GM21825 (cell line): ENCODE results near the gene IL12RB1.
"Not testable (repeated sequence)": the region's sequence is repeated elsewhere in the genome, so short reads cannot be mapped to it uniquely, and the experiment has no call there.

ENCODE experiments used
- ATAC-seq: cut with Tn5 transposase; IDR thresholded peaks from one replicate; pipeline ENCODE4 v1.9.1; 2021; ENCODE audit warnings: mild to moderate bottlenecking, moderate library complexity; ENCODE audit not compliant: unreplicated experiment

IL12RB1 gene

GRCh38 chr19:18090545-18091216, 3.9 kb upstream of the IL12RB1 start:
- no peak for ATAC-seq

- ATAC-seq: no peak
These were observed 3.0 kb upstream of the IL12RB1 start for GRCh38 chr19:18089726-18090125.

- ATAC-seq: not testable (repeated sequence)
These were observed 2.4 kb upstream of the IL12RB1 start for GRCh38 chr19:18089096-18089541.

- ATAC-seq: no peak
These were observed 854 bp downstream of the IL12RB1 start for GRCh38 chr19:18085702-18086457.

DNA sequence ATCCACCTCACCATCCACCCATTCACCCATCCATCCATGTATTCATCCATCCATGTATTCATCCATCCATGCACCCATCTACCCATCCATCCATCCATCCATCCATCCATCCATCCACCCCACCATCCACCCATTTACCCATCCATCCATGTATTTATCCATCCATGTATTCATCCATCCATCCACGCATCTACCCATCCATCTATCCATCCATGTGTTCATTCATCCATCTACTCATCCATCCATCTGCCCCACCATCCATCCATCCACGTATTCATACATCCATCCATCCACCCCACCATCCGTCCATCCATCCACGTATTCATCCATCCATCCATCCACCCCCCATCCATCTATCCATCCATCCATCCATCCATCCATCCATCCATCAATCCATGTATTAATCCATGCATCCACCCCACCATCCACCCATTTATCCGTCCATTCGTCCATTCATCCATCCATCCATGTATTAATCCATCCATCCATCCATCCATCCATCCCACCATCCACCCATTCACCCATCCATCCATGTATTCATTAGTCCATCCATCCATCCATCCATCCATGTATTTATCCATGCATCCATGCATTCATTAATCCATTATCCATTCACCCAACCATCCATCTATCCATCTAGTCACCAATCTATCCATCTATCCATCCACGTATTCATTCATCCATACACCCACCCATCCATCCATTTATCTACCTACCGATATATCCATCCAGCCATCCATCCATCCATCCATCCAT, 2.6 kb downstream of the IL12RB1 start:
- ATAC-seq: no peak

DNA sequence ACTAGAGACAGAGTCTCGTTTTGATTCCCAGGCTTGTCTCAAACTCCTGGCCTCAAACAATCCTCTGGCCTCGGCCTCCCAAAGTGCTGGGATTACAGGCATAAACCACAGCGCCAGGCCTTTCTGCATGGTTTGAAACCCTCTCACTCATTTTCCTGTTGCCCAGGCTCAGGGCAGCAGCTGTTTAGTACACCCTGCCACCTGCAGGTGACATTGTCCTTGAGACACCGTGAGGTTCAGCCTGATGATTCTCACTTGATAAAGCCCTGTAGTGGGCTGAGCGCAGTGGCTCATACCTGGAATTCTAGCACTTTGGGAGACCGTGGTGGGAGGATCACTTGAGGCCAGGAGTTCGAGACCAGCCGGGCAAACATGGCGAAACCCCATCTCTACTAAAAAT, 12.5 kb downstream of the IL12RB1 start:
- ATAC-seq: no peak

DNA sequence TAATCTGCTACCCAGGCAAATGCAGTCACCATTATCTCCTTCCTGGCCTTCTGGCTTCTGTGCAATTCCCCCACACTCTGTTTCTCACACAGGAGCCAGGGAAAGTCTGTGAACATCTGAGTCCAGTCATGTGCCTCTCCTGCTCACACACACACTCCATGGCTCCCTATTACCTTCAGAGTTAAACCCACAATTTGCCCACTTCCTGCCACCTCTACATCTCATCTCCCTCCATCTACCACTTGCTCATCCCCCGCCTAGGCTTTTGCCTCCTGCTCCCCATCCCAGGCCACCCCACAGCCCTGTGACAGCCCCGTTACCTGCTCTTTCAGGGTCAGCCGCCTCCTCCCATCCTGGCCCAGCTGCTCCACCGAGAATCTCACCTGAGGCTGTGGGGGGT, 13.5 kb downstream of the IL12RB1 start:
- ATAC-seq: no peak

DNA sequence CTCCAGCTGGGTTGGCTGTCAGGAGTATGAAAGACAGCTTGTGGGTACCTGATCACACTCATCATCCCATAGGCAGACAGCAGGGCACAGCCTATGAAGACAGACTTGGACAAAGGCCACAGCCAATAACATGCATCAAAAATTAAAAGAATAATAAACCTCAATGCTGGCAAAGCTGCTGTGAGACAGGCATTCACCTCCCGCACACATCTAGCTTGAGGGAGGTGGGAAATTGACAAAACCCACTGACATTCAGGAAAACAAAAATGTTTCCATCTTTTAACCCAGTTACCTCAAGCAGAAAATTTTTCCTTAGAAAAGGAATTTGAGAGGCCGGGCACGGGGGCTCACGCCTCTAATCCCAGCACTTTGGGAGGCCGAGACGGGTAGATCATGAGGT, 14.4 kb downstream of the IL12RB1 start:
- ATAC-seq: no peak

DNA sequence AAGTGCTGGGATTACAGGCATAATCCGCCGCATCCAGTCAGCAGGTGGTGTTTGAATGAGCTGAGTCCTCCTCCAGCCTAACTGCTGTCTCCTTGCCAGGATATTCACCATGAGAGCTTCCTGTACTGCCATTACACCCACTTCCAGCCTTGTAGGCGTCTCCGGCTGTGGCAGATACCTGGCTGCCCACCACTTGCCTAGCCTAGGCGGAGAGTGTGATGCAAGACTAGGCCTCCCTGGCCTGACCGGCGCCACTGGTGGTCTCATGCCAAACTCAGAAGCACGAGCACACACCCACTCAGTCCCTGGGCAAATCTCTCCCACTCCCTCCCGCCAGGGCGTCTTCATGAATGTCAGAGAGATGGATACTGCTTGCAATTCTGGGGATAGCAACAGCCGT, 16.6 kb downstream of the IL12RB1 start:
- no peak for ATAC-seq

- ATAC-seq: no peak
These were observed 17.4 kb downstream of the IL12RB1 start for GRCh38 chr19:18069383-18069782.

- ATAC-seq: no peak
These were observed 18.3 kb downstream of the IL12RB1 start for GRCh38 chr19:18068395-18068794.

- no peak for ATAC-seq
These were observed 21.6 kb downstream of the IL12RB1 start for GRCh38 chr19:18065173-18065495.

DNA sequence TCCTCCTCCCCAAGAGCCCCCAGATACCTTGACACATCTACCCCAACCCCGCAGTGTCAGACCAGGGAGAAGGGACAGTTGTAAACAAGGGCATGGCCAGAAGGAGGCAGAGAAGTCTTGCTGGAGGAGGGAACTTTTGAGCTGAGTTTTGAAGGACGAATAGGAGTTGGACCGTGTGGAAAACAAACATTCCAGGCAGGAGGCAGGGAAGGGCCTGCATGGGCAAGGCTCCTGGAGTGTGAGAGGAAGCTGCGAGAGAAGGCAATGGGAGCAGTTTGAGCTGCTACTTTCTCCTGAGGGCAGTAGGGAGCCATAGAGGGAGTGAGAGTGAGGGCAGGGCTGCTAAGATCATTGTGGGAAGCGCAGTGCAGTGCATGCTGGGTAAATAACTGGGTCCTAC, 23.3 kb downstream of the IL12RB1 start:
- no peak for ATAC-seq

DNA sequence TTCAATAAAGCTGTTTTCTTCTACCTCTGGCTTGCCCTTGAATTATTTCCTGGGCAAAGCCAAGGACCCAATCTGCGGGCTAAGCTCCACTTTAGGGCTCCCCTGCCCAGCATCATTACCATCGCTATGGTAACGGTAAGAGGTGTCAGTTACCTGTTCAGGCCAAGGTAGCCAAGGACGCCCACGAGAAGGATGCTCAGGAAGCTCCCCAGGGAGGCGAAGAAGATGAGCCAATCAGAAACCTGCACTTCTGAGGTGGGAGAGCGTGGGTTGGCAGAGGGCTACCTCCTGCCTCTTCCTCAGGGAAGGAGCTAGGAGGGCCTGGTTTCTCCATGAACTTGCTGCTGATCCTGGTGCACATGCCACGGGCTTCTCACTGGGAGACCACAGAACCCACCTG, 24.7 kb downstream of the IL12RB1 start:
- no peak for ATAC-seq

GRCh38 chr19:18060472-18060871, 26.3 kb downstream of the IL12RB1 start:
- ATAC-seq: no peak

DNA sequence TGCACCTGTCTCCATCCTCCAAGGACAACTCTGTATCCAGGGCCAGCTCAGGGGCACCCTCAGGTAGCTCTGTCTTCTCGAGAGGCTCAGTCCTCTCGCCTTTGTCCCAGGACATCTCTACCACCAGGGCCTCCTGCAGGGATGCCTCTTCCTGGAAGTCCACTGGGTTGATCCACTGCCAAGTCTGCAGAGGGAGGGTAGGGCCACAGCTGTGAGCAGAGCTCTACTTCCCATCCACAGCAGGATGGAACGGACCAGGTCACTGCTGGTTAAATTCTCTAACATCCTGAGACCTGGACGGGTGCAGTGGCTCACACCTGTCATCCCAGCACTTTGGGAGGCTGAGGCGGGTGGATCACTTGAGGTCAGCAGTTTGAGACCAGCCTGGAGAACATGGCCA, 26.8 kb downstream of the IL12RB1 start:
- no peak for ATAC-seq

GRCh38 chr19:18059297-18059696, 27.4 kb downstream of the IL12RB1 start:
- ATAC-seq: no peak

DNA sequence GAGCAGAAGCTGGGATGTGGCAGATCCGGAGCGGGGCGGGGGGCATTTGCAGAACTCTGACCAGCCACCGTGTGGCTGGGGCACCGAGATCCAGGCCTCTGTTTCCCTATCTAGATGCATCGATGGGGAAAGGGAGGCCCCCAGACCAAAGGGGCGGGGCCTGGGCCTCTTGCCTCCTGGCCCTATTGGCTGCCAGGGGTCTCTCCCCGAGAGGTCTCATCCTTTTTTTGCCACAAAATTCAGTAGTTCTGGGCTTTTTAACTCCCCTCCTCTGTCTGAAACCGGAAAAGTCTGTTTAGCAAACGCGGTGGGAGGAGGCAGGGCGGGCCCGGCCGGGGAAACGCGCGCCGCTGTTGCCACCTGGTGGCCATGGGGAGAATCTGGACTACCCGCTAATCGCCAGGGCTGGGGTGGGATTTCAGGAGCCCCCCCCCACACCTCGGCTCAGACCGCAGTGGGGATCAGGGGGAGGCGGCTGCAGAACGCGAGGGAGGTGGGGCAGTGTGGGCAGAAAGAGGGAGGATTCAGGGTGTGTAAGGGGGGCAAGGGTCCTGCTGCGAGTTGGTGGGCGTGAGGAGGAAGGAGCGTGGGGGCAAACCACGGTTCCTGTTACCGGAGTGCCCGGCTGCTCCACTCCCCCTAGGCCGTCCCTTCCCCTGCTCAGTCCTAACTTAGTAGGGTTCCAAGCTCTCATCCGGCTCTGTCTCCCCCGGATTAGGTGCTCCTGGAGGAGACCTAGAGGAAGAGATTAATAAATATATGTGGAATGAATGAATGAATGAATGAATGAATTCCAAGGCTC, 28.3 kb downstream of the IL12RB1 start:
- ATAC-seq: no peak

GRCh38 chr19:18057557-18057956, 29.2 kb downstream of the IL12RB1 start:
- no peak for ATAC-seq

GRCh38 chr19:18055967-18056366, 30.8 kb downstream of the IL12RB1 start:
- no peak for ATAC-seq

DNA sequence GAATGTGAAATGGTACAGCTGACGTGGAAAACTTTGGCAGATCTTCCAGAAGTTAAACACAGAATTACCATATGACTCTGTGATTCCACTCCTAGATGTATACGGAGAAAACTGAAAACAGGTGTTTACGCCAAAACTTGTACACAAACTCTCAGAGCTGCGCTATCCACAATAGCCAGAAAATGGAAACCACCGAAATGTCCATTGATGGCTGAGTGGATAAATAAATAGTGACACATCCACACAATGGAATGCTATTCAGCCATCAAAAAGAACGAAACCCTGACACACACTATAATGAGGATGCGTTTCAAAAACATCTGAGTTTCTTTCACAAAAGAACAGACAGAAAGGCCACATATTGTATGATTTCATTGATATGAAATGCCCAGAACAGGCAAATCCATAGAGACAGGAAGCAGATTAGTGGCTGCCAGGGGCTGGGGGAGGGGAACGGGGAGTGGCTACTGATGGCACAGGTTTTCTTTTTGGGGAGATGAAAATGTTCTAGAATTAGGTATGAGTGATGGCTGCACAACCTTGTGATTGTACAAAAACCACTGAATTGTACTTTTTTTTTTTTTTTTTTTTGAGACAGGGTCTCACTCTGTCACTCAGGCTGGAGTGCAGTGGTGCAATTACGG, 33.0 kb downstream of the IL12RB1 start:
- no peak for ATAC-seq
